T-cell (primary cell): ENCODE measurements around the gene ZBTB7A. TPM values are rescaled to one million over a fixed set of nuclear protein-coding genes. Genes with fewer than 3 reads are reported as not detected.

Source experiments
- ATAC-seq, 4 experiments: fragments of 200-7000 bp in 3 of 4; fragments of 150-1000 bp in 1 of 4; cut with Tn5 transposase; replicated peaks in 1 of 4; 1 replicate in 3 of 4; 2 replicates in 1 of 4; pipeline ENCODE4 v1.10.0; 2021; ENCODE audit warnings: moderate library complexity in 3 of 4, mild to moderate bottlenecking in 2 of 4, moderate number of reproducible peaks in 1 of 4
- CTCF ChIA-PET, 2 donors: fragments of 300-600 bp; sonication (Branson Sonifier 250); formaldehyde crosslinking; loops; one replicate each; lab custom pipeline; 2022; ENCODE audit warnings: antibody characterized with exemption in 2 of 2; lab: Charles Lee
- POLR2A ChIA-PET, 2 donors: fragments of 300-600 bp; sonication (Branson Sonifier 250); formaldehyde crosslinking; loops; one replicate each; lab custom pipeline; 2022; ENCODE audit warnings: antibody characterized with exemption in 2 of 2; lab: Charles Lee
- DNase-seq, 35 experiments: peaks; one replicate each; pipeline versions ENCODE4 v3.0.0 to v3.0.0-alpha.2; 2013 to 2023
- H3K27ac ChIP-seq: one replicate; pipeline ENCODE4 v1.5.1; 2013; ENCODE audit warnings: low read length
- H3K27me3 ChIP-seq, 2 experiments: replicated peaks in 1 of 2; 1 replicate in 1 of 2; 2 replicates in 1 of 2; pipeline versions ENCODE4 v1.6.1 to v1.7.0; 2013; ENCODE audit warnings: low read length in 1 of 2, mixed read lengths in 1 of 2; ENCODE audit not compliant: control insufficient read depth in 2 of 2, insufficient read depth in 2 of 2; ENCODE audit errors: extremely low read depth in 1 of 2
- H3K36me3 ChIP-seq, 2 donors: 1 replicate in 1 of 2; 2 replicates in 1 of 2; pipeline versions ENCODE4 v1.6.1 to v1.7.0; 2013; ENCODE audit warnings: low read length in 1 of 2; ENCODE audit not compliant: control insufficient read depth in 2 of 2, insufficient read depth in 1 of 2; ENCODE audit errors: extremely low read depth in 1 of 2
- H3K4me1 ChIP-seq, 2 experiments: 1 replicate in 1 of 2; 2 replicates in 1 of 2; pipeline versions ENCODE4 v1.6.1 to v1.7.0; 2013; ENCODE audit warnings: low read length in 2 of 2, mixed read lengths in 1 of 2; ENCODE audit not compliant: insufficient read depth in 2 of 2, control insufficient read depth in 1 of 2; ENCODE audit errors: extremely low read depth in 1 of 2
- H3K4me3 ChIP-seq, 2 donors: 1 replicate in 1 of 2; 2 replicates in 1 of 2; pipeline versions ENCODE4 v1.5.1 to v1.7.0; 2013; ENCODE audit warnings: mild to moderate bottlenecking in 2 of 2, low read length in 1 of 2, moderate library complexity in 1 of 2; ENCODE audit not compliant: control insufficient read depth in 1 of 2; ENCODE audit errors: extremely low read depth in 1 of 2
- H3K9me3 ChIP-seq: 2 replicates; pipeline ENCODE4 v1.7.0; 2013
- H3K27ac Mint-ChIP-seq, 2 donors: one replicate each; pipeline ENCODE4 v1.8.0; 2020 to 2021; ENCODE audit warnings: mild to moderate bottlenecking in 2 of 2, mixed read lengths in 2 of 2
- H3K27me3 Mint-ChIP-seq, 2 donors: one replicate each; pipeline ENCODE4 v1.8.0; 2021 to 2022; ENCODE audit warnings: mixed read lengths in 2 of 2
- H3K36me3 Mint-ChIP-seq: one replicate; pipeline ENCODE4 v1.8.0; 2021; ENCODE audit warnings: mixed read lengths
- H3K4me1 Mint-ChIP-seq, 3 donors: one replicate each; pipeline ENCODE4 v1.8.0; 2020 to 2022; ENCODE audit warnings: mixed read lengths in 3 of 3, mild to moderate bottlenecking in 1 of 3
- H3K4me3 Mint-ChIP-seq, 3 donors: one replicate each; pipeline ENCODE4 v1.8.0; 2020 to 2022; ENCODE audit warnings: mild to moderate bottlenecking in 3 of 3, mixed read lengths in 3 of 3, moderate library complexity in 3 of 3
- H3K9me3 Mint-ChIP-seq, 3 donors: one replicate each; pipeline ENCODE4 v1.8.0; 2020 to 2022; ENCODE audit warnings: mixed read lengths in 3 of 3
- WGBS: methylation state at CpG from one replicate; pipeline ENCODE4 v1.1.5; 2013; ENCODE audit warnings: missing lambda C conversion rate; ENCODE audit not compliant: insufficient coverage; 5-methylcytosine and 5-hydroxymethylcytosine counted together
- total RNA-seq, 35 experiments: library from RNA in 6 of 35; stranded (reverse) in 6 of 35; fragments of 120-200 nt in 1 of 35; gene quantifications; one replicate each; pipeline versions ENCODE4 v1.2.1 to v1.2.4 and lab custom pipeline; 2013 to 2026

ZBTB7A gene
- total RNA-seq, 5 donors from 2014 or later (not counting 1 experiment from before 2014, with no cell fraction given) = 43.6 to 85.7 (median 81.8) TPM

DNA sequence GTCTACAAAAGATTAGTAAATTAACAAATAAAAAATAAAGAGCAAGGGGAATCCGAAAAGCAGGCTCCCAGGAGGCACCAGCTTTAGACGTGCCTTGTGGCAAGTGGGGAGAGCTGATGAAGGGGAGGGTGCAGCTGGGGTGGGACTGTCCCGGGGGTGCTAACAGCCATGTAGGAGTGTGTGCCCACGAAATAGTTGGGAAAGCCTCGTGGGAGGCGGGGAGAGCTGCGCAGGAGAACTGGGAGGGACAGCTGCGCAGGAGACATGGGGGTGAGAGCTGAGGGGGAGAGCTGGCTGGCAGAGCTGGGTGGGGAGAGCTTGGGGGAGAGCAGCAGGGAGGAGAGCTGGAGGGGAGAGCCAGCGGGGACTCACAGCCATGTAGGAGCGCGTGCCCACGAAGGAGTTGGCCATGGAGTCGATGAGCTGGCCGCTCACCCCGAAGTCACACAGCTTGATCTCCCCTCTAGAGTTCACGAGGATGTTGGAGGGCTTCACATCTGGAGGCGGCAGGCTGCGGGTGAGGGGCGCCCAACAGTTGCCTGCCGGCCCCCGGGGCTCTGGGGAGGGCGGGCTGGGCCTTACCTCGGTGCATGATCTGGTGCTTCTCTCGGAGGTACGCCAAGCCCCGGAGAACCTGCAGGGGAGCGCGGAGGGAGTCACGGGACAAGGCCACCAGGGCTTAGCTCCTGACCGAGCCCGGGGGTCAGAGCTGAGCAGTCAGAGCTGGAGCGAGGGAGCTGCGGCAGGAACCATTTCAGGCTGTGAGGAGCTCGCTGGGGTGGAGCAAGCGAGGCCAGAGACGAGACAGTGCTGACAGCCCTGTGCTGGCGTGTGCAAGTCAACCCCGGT is 34.2 kb upstream of the ZBTB7A start:
- peaks cover 24% of the 10 kb centered on the region in 3 donors for H3K4me1 Mint-ChIP-seq
- H3K27ac Mint-ChIP-seq = peak overlapping the region in 1 of 2 donors; percentile 55
- Histone ChIP-seq H3K4me3 (no peak overlapping the region), H3K36me3 (peaks cover 17 to 49% of the 10 kb centered on the region in 2 donors), H3K4me1 (peaks cover 0 to 38% of the 10 kb centered on the region in 2 experiments), H3K9me3 (no peaks in the 10 kb centered on the region), H3K27me3 (no peaks in the 10 kb centered on the region), H3K27ac (no peak overlapping the region)
- peaks cover 15% of the 10 kb centered on the region for H3K36me3 Mint-ChIP-seq
- no peak overlapping the region for H3K4me3 Mint-ChIP-seq
- H3K27me3 Mint-ChIP-seq = no peaks in the 10 kb centered on the region
- DNase-seq = no peak
- ATAC-seq = no peak
- H3K9me3 Mint-ChIP-seq = no peaks in the 10 kb centered on the region
- POLR2A ChIA-PET = interaction anchor here in 1 of 2 donors (0.6 kb wide), 1 partner anchor 34 kb away, joined by 4 read pairs; the partner anchor contains the start of gene ZBTB7A
- CTCF ChIA-PET = interaction anchor here in 1 of 2 donors (0.6 kb wide), 1 partner anchor 394 kb away, joined by 6 read pairs; no protein-coding TSS in a partner anchor
- 94% methylated on average over 35 of the region's 38 CpGs for WGBS

- POLR2A ChIA-PET = interaction anchor here in 1 of 2 donors (0.5 kb wide), 1 partner anchor 17 kb away, joined by 4 read pairs; no protein-coding TSS in a partner anchor
Observed at GRCh38 chr19:4099041-4099764, 32.5 kb upstream of the ZBTB7A start.

GRCh38 chr19:4098493-4098892 is 31.8 kb upstream of the ZBTB7A start:
- Mint-ChIP-seq H3K27me3 (no peaks in the 10 kb centered on the region), H3K4me1 (peaks cover under 1 to 3% (median under 1%) of the 10 kb centered on the region in 3 donors), H3K36me3 (peaks cover 15% of the 10 kb centered on the region), H3K27ac (no peak overlapping the region), H3K4me3 (no peak overlapping the region), H3K9me3 (no peaks in the 10 kb centered on the region)
- H3K27ac ChIP-seq = no peak overlapping the region
- peaks cover 30 to 65% of the 10 kb centered on the region in 2 donors for H3K36me3 ChIP-seq
- DNase-seq (no peak), ATAC-seq (no peak)
- H3K4me3 ChIP-seq = no peak overlapping the region
- ChIA-PET POLR2A (no interaction called here), CTCF (no interaction called here)
- 99% methylated on average over 14 of the region's 18 CpGs for WGBS
- H3K4me1 ChIP-seq = peaks cover 0 to 15% of the 10 kb centered on the region in 2 experiments
- no peaks in the 10 kb centered on the region for H3K27me3 ChIP-seq
- H3K9me3 ChIP-seq = no peaks in the 10 kb centered on the region

More at GRCh38 chr19:4099041-4099764, 32.5 kb upstream of the ZBTB7A start:
- Mint-ChIP-seq H3K27me3 (no peaks in the 10 kb centered on the region), H3K36me3 (peaks cover 15% of the 10 kb centered on the region), H3K9me3 (no peaks in the 10 kb centered on the region), H3K27ac (no peak overlapping the region), H3K4me3 (no peak overlapping the region), H3K4me1 (peaks cover 7 to 8% (median 8%) of the 10 kb centered on the region in 3 donors)
- DNase-seq (no peak), ATAC-seq (no peak)
- Histone ChIP-seq H3K27ac (no peak overlapping the region), H3K36me3 (peaks cover 30 to 62% of the 10 kb centered on the region in 2 donors), H3K27me3 (no peaks in the 10 kb centered on the region), H3K4me3 (no peak overlapping the region), H3K4me1 (peaks cover 0 to 22% of the 10 kb centered on the region in 2 experiments), H3K9me3 (no peaks in the 10 kb centered on the region)
- CTCF ChIA-PET = interaction anchor here in 1 of 2 donors (0.6 kb wide), 1 partner anchor 13 kb away, joined by 3 read pairs; no protein-coding TSS in a partner anchor
- WGBS = 97% methylated on average over 28 of the region's 38 CpGs

DNA sequence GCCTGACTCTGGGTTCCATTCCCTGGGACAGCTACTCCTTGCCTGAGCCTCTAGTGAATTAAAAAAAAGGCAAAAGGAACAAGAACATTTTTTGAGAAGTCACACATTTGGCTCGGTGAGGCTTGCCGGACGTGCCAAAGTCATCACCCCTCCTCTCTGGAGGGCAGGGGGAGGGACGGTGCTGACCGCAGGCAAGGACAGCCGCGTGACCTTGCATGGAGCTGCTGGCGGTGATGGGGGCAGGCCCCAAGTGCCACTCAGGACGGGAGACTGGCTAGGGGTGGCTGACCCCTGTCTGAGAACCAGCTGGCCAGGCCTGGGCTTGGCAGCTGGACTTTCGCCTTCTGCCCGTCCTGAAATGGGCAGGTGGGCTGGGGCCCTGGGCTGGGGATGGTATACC is 30.8 kb upstream of the ZBTB7A start:
- 98% methylated on average over 11 of the region's 11 CpGs for WGBS
- Mint-ChIP-seq H3K4me1 (peaks cover 0 to 4% (median 0%) of the 10 kb centered on the region in 3 donors), H3K27ac (no peak overlapping the region), H3K9me3 (no peaks in the 10 kb centered on the region), H3K36me3 (peaks cover 15% of the 10 kb centered on the region), H3K27me3 (no peaks in the 10 kb centered on the region), H3K4me3 (no peak overlapping the region)
- H3K27me3 ChIP-seq = no peaks in the 10 kb centered on the region
- POLR2A ChIA-PET = interaction anchor here in 1 of 2 donors (0.5 to 0.6 kb wide), 2 partner anchors 109 to 395 kb away, joined by 3 to 5 read pairs; no protein-coding TSS in a partner anchor
- no peak for ATAC-seq
- DNase-seq = no peak
- H3K4me3 ChIP-seq = no peak overlapping the region
- no peaks in the 10 kb centered on the region for H3K9me3 ChIP-seq
- CTCF ChIA-PET = no interaction called here
- no peak overlapping the region for H3K27ac ChIP-seq
- peaks cover 0 to 5% of the 10 kb centered on the region in 2 experiments for H3K4me1 ChIP-seq
- H3K36me3 ChIP-seq = peaks cover 30 to 61% of the 10 kb centered on the region in 2 donors

DNA sequence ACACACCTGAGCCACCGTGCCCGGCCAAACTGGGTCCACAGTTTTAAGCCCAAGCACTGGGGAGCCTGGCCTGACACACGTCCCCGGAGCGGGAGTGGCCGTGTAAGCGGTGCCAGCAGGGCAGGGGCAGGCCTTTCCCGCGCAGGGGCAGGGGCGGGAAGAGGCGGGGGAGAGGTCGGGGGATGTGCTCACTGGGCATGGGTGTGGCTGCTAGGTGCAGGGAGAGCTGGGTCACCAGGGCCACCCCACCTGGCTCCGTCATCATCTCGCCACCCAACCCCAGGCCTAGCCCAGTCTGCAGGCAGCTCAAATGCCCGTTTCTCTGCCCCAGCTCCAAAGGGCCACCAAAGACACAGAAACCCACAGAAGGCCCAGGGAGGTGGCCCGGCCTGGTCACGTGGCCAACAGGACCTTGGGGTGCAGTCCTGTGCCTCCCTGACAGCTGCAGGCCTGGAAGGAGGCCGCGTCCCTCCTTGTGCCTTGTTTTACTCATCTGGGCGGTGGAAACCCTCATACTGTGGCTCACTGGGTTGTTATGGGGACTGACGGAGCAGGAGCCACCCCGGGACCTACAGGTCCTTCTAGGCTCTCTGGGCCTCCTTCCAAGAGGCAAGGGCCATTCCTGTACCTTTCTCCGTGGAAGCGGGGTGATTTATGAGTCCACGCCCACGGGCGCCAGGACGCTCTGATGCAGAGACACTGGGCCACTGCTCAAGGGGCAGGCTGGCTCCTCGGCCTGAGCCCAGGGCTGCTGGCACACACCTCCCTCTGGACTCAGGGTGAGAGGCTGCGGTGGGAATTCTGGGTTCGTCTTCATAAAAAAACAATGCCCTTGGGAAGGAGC is 29.6 kb upstream of the ZBTB7A start:
- Histone ChIP-seq H3K4me1 (no peaks in the 10 kb centered on the region), H3K27me3 (no peaks in the 10 kb centered on the region), H3K4me3 (no peak overlapping the region), H3K36me3 (peaks cover 26 to 49% of the 10 kb centered on the region in 2 donors), H3K27ac (no peak overlapping the region), H3K9me3 (no peaks in the 10 kb centered on the region)
- ChIA-PET POLR2A (no interaction called here), CTCF (no interaction called here)
- Mint-ChIP-seq H3K27ac (no peak overlapping the region), H3K4me3 (no peak overlapping the region), H3K27me3 (no peaks in the 10 kb centered on the region), H3K4me1 (peaks cover 0 to 4% (median 0%) of the 10 kb centered on the region in 3 donors), H3K36me3 (peaks cover 15% of the 10 kb centered on the region), H3K9me3 (no peaks in the 10 kb centered on the region)
- 90% methylated on average over 28 of the region's 31 CpGs for WGBS
- DNase-seq (no peak), ATAC-seq (no peak)
